WTC11 (cell line): ENCODE measurements around the gene FABP7. TPM values are rescaled to one million over a fixed set of nuclear protein-coding genes. Genes with fewer than 3 reads are reported as not detected.

Source experiments
- ATAC-seq: fragments of 200-7000 bp; cut with Tn5 transposase; 2 replicates; pipeline ENCODE4 v1.10.0; 2021; ENCODE audit warnings: mild to moderate bottlenecking, moderate library complexity
- Bru-seq: library from RNA; stranded (reverse); fragments of 400-500 nt; gene quantifications from one replicate; lab custom pipeline; 2021; lab: Mats Ljungman, UMichigan
- CTCF ChIA-PET: fragments of 300-600 bp; sonication (Branson Sonifier 250); formaldehyde crosslinking; loops from one replicate; lab custom pipeline; 2021; ENCODE audit warnings: antibody characterized with exemption; lab: Charles Lee
- POLR2A ChIA-PET: fragments of 350-600 bp; sonication (Branson Sonifier 250); formaldehyde crosslinking; loops from one replicate; lab custom pipeline; 2021; ENCODE audit warnings: antibody characterized with exemption; lab: Charles Lee
- DNase-seq: peaks from one replicate; pipeline ENCODE4 v3.0.0; 2021; ENCODE audit warnings: low spot score
- H3K27ac Mint-ChIP-seq: 2 replicates; pipeline ENCODE4 v1.8.0; 2021; ENCODE audit warnings: mixed read lengths
- H3K27me3 Mint-ChIP-seq: 2 replicates; pipeline ENCODE4 v1.8.0; 2021; ENCODE audit warnings: low read depth, mild to moderate bottlenecking, moderate library complexity, mixed read lengths
- H3K36me3 Mint-ChIP-seq: 2 replicates; pipeline ENCODE4 v1.8.0; 2021; ENCODE audit warnings: mixed read lengths
- H3K4me1 Mint-ChIP-seq: 2 replicates; pipeline ENCODE4 v1.8.0; 2022; ENCODE audit warnings: mixed read lengths
- H3K4me3 Mint-ChIP-seq: 2 replicates; pipeline ENCODE4 v1.8.0; 2021; ENCODE audit warnings: mild to moderate bottlenecking, moderate library complexity, mixed read lengths
- H3K9me3 Mint-ChIP-seq: 2 replicates; pipeline ENCODE4 v1.8.0; 2021; ENCODE audit warnings: mixed read lengths
- CTCF ChIP-seq: fragments of 200-600 bp; IDR thresholded peaks from 2 replicates; pipeline ENCODE4 v1.8.0; 2022; ENCODE audit warnings: antibody characterized with exemption
- EMX1 ChIP-seq: fragments of 250-450 bp; sonication (Bioruptor Pico); IDR thresholded peaks from 2 replicates; pipeline ENCODE4 v1.8.0; 2021; ENCODE audit warnings: mild to moderate bottlenecking
- FOXJ3 ChIP-seq: sonication (generic); formaldehyde crosslinking; IDR thresholded peaks from 2 replicates; pipeline ENCODE4 v1.9.0; 2021; ENCODE audit warnings: missing genetic modification reagents, mild to moderate bottlenecking, borderline replicate concordance
- NR1H2 ChIP-seq: sonication (generic); formaldehyde crosslinking; IDR thresholded peaks from 2 replicates; pipeline ENCODE4 v1.9.0; 2021; ENCODE audit warnings: mild to moderate bottlenecking, moderate library complexity, missing genetic modification reagents
- PREB ChIP-seq: sonication (generic); formaldehyde crosslinking; IDR thresholded peaks from 2 replicates; pipeline ENCODE4 v1.8.1; 2022; ENCODE audit warnings: mild to moderate bottlenecking, missing genetic modification reagents, moderate library complexity, borderline replicate concordance
- TCF7 ChIP-seq: sonication (generic); formaldehyde crosslinking; IDR thresholded peaks from 2 replicates; pipeline ENCODE4 v1.8.0; 2022; ENCODE audit warnings: mild to moderate bottlenecking, low read depth, missing genetic modification reagents, moderate library complexity
- TEAD1 ChIP-seq: sonication (generic); formaldehyde crosslinking; IDR thresholded peaks from 2 replicates; pipeline ENCODE4 v1.8.0; 2022; ENCODE audit warnings: mild to moderate bottlenecking, missing genetic modification reagents
- ZMAT4 ChIP-seq: fragments of 250-450 bp; sonication (Bioruptor Pico); IDR thresholded peaks from 2 replicates; pipeline ENCODE4 v1.9.0; 2021; ENCODE audit warnings: mild to moderate bottlenecking
- ZNF263 ChIP-seq: sonication (generic); formaldehyde crosslinking; IDR thresholded peaks from 2 replicates; pipeline ENCODE4 v1.8.1; 2022; ENCODE audit warnings: low read depth, mild to moderate bottlenecking, moderate library complexity, missing genetic modification reagents
- ZNF423 ChIP-seq: fragments of 250-450 bp; sonication (Bioruptor Pico); IDR thresholded peaks from 2 replicates; pipeline ENCODE4 v2.1.2; 2022; ENCODE audit warnings: mild to moderate bottlenecking, moderate library complexity
- long read RNA-seq, 3 experiments: library from RNA in 1 of 3; library from capped mRNA in 1 of 3; library from polyadenylated mRNA in 1 of 3; unstranded in 2 of 3; stranded (forward) in 1 of 3; transcript quantifications; one replicate each; pipeline ENCODE4 v2.0.0, GENCODE V29; 2021
- total RNA-seq: library from RNA; stranded (reverse); gene quantifications from 3 replicates; pipeline ENCODE4 v1.2.3, GENCODE V29; 2021
- TF ChIP-seq, protein P1 (sequence below): sonication (generic); formaldehyde crosslinking; IDR thresholded peaks from 2 replicates; pipeline ENCODE4 v1.8.0; 2023; ENCODE audit warnings: missing genetic modification reagents
- TF ChIP-seq, protein P2 (sequence below): sonication (generic); formaldehyde crosslinking; conservative IDR thresholded peaks from 2 replicates; pipeline ENCODE4 v1.8.1; 2023; ENCODE audit warnings: mild to moderate bottlenecking, low read depth, missing genetic modification reagents, moderate library complexity
- TF ChIP-seq, protein P3 (sequence below): sonication (generic); formaldehyde crosslinking; IDR thresholded peaks from 2 replicates; pipeline ENCODE4 v1.8.0; 2023; ENCODE audit warnings: missing genetic modification reagents, mild to moderate bottlenecking, borderline replicate concordance

The FABP7 gene
- total RNA-seq, result 5.9 to 7.2 TPM (median 7.0 TPM) in 3 replicates
- Bru-seq, nascent RNA, result percentile 39 among the genes with signal in this experiment
- long read RNA-seq, experiment 1, transcript FABP7-202 (4 exons, 1,026 nt), result major isoform, 13 of 13 reads
- long read RNA-seq, experiment 1, partial matches to known transcripts, result 0 of 13 reads
- long read RNA-seq, experiment 1, other reads (novel, unspliced or antisense), result 0 of 13 reads
- long read RNA-seq, experiment 2, transcript FABP7-202 (4 exons, 1,026 nt), result major isoform, 10 of 10 reads
- long read RNA-seq, experiment 2, partial matches to known transcripts, result 0 of 10 reads
- long read RNA-seq, experiment 2, other reads (novel, unspliced or antisense), result 0 of 10 reads
- long read RNA-seq, experiment 3, transcript FABP7-202 (4 exons, 1,026 nt), result major isoform, 71 of 72 reads
- long read RNA-seq, experiment 3, partial matches to known transcripts, result 0 of 72 reads
- long read RNA-seq, experiment 3, other reads (novel, unspliced or antisense), result 1 of 72 reads

GRCh38 chr6:122779667-122780066, at the start of gene FABP7:
FABP7 (plus strand) TSS chr6:122779716; CDS start chr6:122779795, 79 bp downstream.
- DNase-seq (no peak), ATAC-seq (peak; percentile 29)
- ChIA-PET POLR2A (no interaction called here), CTCF (interaction anchor here (0.9 to 2.4 kb wide), 5 partner anchors 9 to 60 kb away, joined by 3 to 12 read pairs (median 4); partner anchors contain the start of gene SMPDL3A)
- H3K27me3 Mint-ChIP-seq, result peaks cover 18% of the 10 kb centered on the region
- peak within 1 kb of the TSS; percentile 48 for H3K4me3 Mint-ChIP-seq
- peak within 1 kb of the TSS; percentile 80 for H3K27ac Mint-ChIP-seq
- H3K4me1 Mint-ChIP-seq, result peaks cover 35% of the 10 kb centered on the region
- peaks cover 4% of the 10 kb centered on the region for H3K9me3 Mint-ChIP-seq
- H3K36me3 Mint-ChIP-seq, result no peaks in the 10 kb centered on the region
- TF ChIP-seq ZNF263 (CRISPR knock-in tag) (no peak), NR1H2 (no peak), FOXJ3 (CRISPR knock-in tag) (no peak), EMX1 (CRISPR knock-in tag) (no peak), TEAD1 (CRISPR knock-in tag) (no peak), TCF7 (CRISPR knock-in tag) (no peak), ZMAT4 (CRISPR knock-in tag) (no peak), PREB (no peak), ZNF423 (CRISPR knock-in tag) (no peak), CTCF (no peak)
- TF ChIP-seq, protein P1, sequence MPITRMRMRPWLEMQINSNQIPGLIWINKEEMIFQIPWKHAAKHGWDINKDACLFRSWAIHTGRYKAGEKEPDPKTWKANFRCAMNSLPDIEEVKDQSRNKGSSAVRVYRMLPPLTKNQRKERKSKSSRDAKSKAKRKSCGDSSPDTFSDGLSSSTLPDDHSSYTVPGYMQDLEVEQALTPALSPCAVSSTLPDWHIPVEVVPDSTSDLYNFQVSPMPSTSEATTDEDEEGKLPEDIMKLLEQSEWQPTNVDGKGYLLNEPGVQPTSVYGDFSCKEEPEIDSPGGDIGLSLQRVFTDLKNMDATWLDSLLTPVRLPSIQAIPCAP (CRISPR knock-in tag), result no peak
- TF ChIP-seq, protein P2, sequence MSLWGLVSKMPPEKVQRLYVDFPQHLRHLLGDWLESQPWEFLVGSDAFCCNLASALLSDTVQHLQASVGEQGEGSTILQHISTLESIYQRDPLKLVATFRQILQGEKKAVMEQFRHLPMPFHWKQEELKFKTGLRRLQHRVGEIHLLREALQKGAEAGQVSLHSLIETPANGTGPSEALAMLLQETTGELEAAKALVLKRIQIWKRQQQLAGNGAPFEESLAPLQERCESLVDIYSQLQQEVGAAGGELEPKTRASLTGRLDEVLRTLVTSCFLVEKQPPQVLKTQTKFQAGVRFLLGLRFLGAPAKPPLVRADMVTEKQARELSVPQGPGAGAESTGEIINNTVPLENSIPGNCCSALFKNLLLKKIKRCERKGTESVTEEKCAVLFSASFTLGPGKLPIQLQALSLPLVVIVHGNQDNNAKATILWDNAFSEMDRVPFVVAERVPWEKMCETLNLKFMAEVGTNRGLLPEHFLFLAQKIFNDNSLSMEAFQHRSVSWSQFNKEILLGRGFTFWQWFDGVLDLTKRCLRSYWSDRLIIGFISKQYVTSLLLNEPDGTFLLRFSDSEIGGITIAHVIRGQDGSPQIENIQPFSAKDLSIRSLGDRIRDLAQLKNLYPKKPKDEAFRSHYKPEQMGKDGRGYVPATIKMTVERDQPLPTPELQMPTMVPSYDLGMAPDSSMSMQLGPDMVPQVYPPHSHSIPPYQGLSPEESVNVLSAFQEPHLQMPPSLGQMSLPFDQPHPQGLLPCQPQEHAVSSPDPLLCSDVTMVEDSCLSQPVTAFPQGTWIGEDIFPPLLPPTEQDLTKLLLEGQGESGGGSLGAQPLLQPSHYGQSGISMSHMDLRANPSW (CRISPR knock-in tag), result no peak
- TF ChIP-seq, protein P3, sequence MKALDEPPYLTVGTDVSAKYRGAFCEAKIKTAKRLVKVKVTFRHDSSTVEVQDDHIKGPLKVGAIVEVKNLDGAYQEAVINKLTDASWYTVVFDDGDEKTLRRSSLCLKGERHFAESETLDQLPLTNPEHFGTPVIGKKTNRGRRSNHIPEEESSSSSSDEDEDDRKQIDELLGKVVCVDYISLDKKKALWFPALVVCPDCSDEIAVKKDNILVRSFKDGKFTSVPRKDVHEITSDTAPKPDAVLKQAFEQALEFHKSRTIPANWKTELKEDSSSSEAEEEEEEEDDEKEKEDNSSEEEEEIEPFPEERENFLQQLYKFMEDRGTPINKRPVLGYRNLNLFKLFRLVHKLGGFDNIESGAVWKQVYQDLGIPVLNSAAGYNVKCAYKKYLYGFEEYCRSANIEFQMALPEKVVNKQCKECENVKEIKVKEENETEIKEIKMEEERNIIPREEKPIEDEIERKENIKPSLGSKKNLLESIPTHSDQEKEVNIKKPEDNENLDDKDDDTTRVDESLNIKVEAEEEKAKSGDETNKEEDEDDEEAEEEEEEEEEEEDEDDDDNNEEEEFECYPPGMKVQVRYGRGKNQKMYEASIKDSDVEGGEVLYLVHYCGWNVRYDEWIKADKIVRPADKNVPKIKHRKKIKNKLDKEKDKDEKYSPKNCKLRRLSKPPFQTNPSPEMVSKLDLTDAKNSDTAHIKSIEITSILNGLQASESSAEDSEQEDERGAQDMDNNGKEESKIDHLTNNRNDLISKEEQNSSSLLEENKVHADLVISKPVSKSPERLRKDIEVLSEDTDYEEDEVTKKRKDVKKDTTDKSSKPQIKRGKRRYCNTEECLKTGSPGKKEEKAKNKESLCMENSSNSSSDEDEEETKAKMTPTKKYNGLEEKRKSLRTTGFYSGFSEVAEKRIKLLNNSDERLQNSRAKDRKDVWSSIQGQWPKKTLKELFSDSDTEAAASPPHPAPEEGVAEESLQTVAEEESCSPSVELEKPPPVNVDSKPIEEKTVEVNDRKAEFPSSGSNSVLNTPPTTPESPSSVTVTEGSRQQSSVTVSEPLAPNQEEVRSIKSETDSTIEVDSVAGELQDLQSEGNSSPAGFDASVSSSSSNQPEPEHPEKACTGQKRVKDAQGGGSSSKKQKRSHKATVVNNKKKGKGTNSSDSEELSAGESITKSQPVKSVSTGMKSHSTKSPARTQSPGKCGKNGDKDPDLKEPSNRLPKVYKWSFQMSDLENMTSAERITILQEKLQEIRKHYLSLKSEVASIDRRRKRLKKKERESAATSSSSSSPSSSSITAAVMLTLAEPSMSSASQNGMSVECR (CRISPR knock-in tag), result no peak
